Natural killer cell (primary cell): ENCODE measurements around the gene SLC26A9. TPM values are rescaled to one million over a fixed set of nuclear protein-coding genes. Genes with fewer than 3 reads are reported as not detected.
"Not testable (repeated sequence)": the region's sequence is repeated elsewhere in the genome, so short reads cannot be mapped to it uniquely, and the experiment has no call there.

Experiments used
- ATAC-seq, 3 donors: fragments of 150-1000 bp in 2 of 3; fragments of 200-7000 bp in 1 of 3; cut with Tn5 transposase; 1 replicate in 1 of 3; 2 replicates in 2 of 3; pipeline ENCODE4 v1.10.0; 2021; ENCODE audit warnings: mild to moderate bottlenecking in 2 of 3, moderate library complexity in 2 of 3
- DNase-seq, 2 donors: peaks; one replicate each; pipeline versions ENCODE4 v3.0.0 to v3.0.0-alpha.2; 2013 to 2021; ENCODE audit warnings: mixed read lengths in 1 of 2
- H3K27ac ChIP-seq: one replicate; pipeline ENCODE4 v1.5.1; 2013; ENCODE audit warnings: mild to moderate bottlenecking, low read length
- H3K27me3 ChIP-seq: one replicate; pipeline ENCODE4 v1.6.1; 2013; ENCODE audit warnings: low read length; ENCODE audit not compliant: control insufficient read depth, insufficient read depth
- H3K36me3 ChIP-seq: one replicate; pipeline ENCODE4 v1.6.1; 2013; ENCODE audit warnings: low read length; ENCODE audit not compliant: control insufficient read depth, insufficient read depth
- H3K4me1 ChIP-seq: one replicate; pipeline ENCODE4 v1.6.1; 2013; ENCODE audit warnings: low read length; ENCODE audit not compliant: control insufficient read depth, insufficient read depth
- H3K4me3 ChIP-seq: one replicate; pipeline ENCODE4 v1.5.1; 2013; ENCODE audit warnings: low read length
- H3K9me3 ChIP-seq: one replicate; pipeline ENCODE4 v1.6.1; 2013; ENCODE audit warnings: low read length; ENCODE audit not compliant: control insufficient read depth, insufficient read depth
- H3K27ac Mint-ChIP-seq, 2 donors: one replicate each; pipeline ENCODE4 v1.8.0; 2022; ENCODE audit warnings: mild to moderate bottlenecking in 2 of 2, mixed read lengths in 2 of 2, moderate library complexity in 1 of 2
- H3K27me3 Mint-ChIP-seq, 2 donors: one replicate each; pipeline ENCODE4 v1.8.0; 2022; ENCODE audit warnings: low read depth in 2 of 2, mixed read lengths in 2 of 2
- H3K36me3 Mint-ChIP-seq: one replicate; pipeline ENCODE4 v1.8.0; 2022; ENCODE audit warnings: mixed read lengths
- H3K4me1 Mint-ChIP-seq, 2 donors: one replicate each; pipeline ENCODE4 v1.8.0; 2022; ENCODE audit warnings: mixed read lengths in 2 of 2
- H3K4me3 Mint-ChIP-seq: one replicate; pipeline ENCODE4 v1.8.0; 2022; ENCODE audit warnings: mild to moderate bottlenecking, moderate library complexity, mixed read lengths
- H3K9me3 Mint-ChIP-seq, 2 donors: one replicate each; pipeline ENCODE4 v1.8.0; 2022; ENCODE audit warnings: mixed read lengths in 2 of 2
- WGBS: methylation state at CpG from one replicate; pipeline ENCODE4 v1.1.7; 2013; ENCODE audit warnings: missing lambda C conversion rate; ENCODE audit not compliant: insufficient coverage; 5-methylcytosine and 5-hydroxymethylcytosine counted together
- intact Hi-C: fragments of 100-400 bp; cut with micrococcal nuclease; formaldehyde crosslinking; loops from one replicate; pipeline ENCODE4 v1.14.2; 2022
- total RNA-seq, 4 donors: library from RNA; stranded (reverse); fragments of 120-200 nt in 1 of 4; gene quantifications; one replicate each; pipeline versions ENCODE4 v1.2.3 to v1.2.4, GENCODE V29; 2013 to 2022
- TF ChIP-seq, protein P1 (sequence below): fragments of 200-600 bp; IDR thresholded peaks from one replicate; pipeline ENCODE4 v1.8.0; 2022; ENCODE audit warnings: antibody characterized with exemption

SLC26A9 gene
- total RNA-seq, 3 donors from 2014 or later (not counting 1 experiment from before 2014, with no cell fraction given): not detected

DNA sequence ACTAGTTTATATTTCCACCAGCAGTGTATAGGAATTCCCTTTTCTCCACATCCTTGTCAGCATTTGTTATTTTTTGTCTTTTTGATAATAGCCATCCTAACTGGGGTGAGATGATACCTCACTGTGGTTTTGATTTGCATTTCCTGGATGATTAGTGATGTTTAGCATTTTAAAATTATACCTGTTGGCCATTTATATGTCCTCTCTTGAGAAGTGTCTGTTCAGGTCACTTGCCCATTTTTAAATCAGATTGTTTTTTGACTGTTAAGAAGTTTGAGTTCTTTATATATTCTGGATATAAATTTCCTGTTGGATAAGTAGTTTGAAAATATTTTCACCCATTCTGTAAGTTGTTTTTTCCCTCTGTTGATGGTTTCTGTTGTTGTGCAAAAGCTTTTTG is 62.3 kb downstream of the SLC26A9 start:
- H3K4me1 Mint-ChIP-seq: peaks cover 4 to 6% of the 10 kb centered on the region in 2 donors
- H3K9me3 Mint-ChIP-seq: peaks cover 7 to 9% of the 10 kb centered on the region in 2 donors
- no peak for ATAC-seq
- Histone ChIP-seq H3K9me3 (peaks cover 9% of the 10 kb centered on the region), H3K4me1 (no peaks in the 10 kb centered on the region), H3K27ac (no peak overlapping the region), H3K4me3 (no peak overlapping the region), H3K27me3 (peaks cover 6% of the 10 kb centered on the region), H3K36me3 (no peaks in the 10 kb centered on the region)
- TF ChIP-seq, protein P1, sequence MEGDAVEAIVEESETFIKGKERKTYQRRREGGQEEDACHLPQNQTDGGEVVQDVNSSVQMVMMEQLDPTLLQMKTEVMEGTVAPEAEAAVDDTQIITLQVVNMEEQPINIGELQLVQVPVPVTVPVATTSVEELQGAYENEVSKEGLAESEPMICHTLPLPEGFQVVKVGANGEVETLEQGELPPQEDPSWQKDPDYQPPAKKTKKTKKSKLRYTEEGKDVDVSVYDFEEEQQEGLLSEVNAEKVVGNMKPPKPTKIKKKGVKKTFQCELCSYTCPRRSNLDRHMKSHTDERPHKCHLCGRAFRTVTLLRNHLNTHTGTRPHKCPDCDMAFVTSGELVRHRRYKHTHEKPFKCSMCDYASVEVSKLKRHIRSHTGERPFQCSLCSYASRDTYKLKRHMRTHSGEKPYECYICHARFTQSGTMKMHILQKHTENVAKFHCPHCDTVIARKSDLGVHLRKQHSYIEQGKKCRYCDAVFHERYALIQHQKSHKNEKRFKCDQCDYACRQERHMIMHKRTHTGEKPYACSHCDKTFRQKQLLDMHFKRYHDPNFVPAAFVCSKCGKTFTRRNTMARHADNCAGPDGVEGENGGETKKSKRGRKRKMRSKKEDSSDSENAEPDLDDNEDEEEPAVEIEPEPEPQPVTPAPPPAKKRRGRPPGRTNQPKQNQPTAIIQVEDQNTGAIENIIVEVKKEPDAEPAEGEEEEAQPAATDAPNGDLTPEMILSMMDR: no peak
- peaks cover 0 to 25% of the 10 kb centered on the region in 2 donors for H3K27me3 Mint-ChIP-seq
- no peak for DNase-seq
- H3K27ac Mint-ChIP-seq: no peak overlapping the region
- peaks cover 17% of the 10 kb centered on the region for H3K36me3 Mint-ChIP-seq
- intact Hi-C loops: no loop called here
- no peak overlapping the region for H3K4me3 Mint-ChIP-seq

DNA sequence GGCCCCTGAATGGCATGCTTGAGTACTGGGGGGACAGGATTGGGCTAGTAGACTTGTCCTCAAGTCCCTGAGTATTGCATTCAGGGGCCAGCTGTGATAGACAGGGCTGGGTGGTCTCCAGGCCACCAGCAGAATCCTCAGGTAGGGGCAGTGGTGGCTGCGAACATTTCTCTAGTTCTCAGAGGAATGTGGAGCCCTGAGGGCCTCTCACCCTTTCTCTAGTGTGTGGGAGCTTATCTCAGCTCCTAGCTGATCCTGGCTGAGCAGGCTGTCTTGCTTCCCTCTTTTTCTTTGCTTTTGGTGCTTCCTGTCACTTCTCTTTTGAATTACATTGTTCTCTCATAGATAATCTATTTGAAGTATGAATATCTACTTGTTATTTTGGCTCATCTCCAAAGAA is 63.3 kb downstream of the SLC26A9 start:
- H3K9me3 Mint-ChIP-seq: peaks cover 7 to 9% of the 10 kb centered on the region in 2 donors
- 100% methylated on average over 1 of the region's 1 CpG for WGBS
- H3K27me3 Mint-ChIP-seq: peaks cover 0 to 25% of the 10 kb centered on the region in 2 donors
- intact Hi-C loops: no loop called here
- no peak for DNase-seq
- TF ChIP-seq, protein P1: no peak
- no peak overlapping the region for H3K27ac Mint-ChIP-seq
- H3K36me3 ChIP-seq: no peaks in the 10 kb centered on the region
- H3K4me1 Mint-ChIP-seq: peaks cover 4 to 6% of the 10 kb centered on the region in 2 donors
- H3K4me3 ChIP-seq: no peak overlapping the region
- H3K4me1 ChIP-seq: no peaks in the 10 kb centered on the region
- H3K9me3 ChIP-seq: peaks cover 9% of the 10 kb centered on the region
- H3K36me3 Mint-ChIP-seq: peaks cover 17% of the 10 kb centered on the region
- peaks cover 6% of the 10 kb centered on the region for H3K27me3 ChIP-seq
- H3K4me3 Mint-ChIP-seq: no peak overlapping the region
- no peak overlapping the region for H3K27ac ChIP-seq
- ATAC-seq: no peak

DNA sequence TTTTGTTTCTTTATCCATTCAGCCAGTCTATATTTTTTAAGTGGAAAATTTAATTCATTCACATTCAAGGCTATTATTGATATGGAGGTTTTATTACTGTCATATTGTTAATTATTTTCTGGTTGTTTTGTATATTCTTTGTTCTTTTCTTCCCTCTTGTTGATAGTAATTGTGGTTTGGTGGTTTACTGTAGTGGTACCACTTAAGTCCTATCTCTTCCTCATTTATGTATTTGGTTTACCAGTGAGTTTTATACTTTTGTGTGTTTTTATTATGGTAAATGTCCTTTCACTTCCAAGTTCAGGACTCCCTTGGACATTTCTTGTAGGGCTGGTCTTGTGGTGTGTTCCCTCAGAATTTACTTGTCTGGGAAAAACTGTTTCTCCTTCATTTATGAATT is 65.2 kb downstream of the SLC26A9 start:
- H3K4me1 Mint-ChIP-seq: peaks cover 4 to 6% of the 10 kb centered on the region in 2 donors
- H3K4me3 ChIP-seq: no peak overlapping the region
- H3K4me1 ChIP-seq: no peaks in the 10 kb centered on the region
- TF ChIP-seq, protein P1: no peak
- peaks cover 17% of the 10 kb centered on the region for H3K36me3 Mint-ChIP-seq
- H3K36me3 ChIP-seq: no peaks in the 10 kb centered on the region
- H3K27ac Mint-ChIP-seq: no peak overlapping the region
- peaks cover 6% of the 10 kb centered on the region for H3K27me3 ChIP-seq
- peaks cover 0 to 23% of the 10 kb centered on the region in 2 donors for H3K27me3 Mint-ChIP-seq
- H3K27ac ChIP-seq: no peak overlapping the region
- no peak for ATAC-seq
- DNase-seq: no peak
- H3K4me3 Mint-ChIP-seq: no peak overlapping the region
- H3K9me3 ChIP-seq: peaks cover 9% of the 10 kb centered on the region
- intact Hi-C loops: no loop called here
- H3K9me3 Mint-ChIP-seq: peaks cover 7 to 9% of the 10 kb centered on the region in 2 donors

DNA sequence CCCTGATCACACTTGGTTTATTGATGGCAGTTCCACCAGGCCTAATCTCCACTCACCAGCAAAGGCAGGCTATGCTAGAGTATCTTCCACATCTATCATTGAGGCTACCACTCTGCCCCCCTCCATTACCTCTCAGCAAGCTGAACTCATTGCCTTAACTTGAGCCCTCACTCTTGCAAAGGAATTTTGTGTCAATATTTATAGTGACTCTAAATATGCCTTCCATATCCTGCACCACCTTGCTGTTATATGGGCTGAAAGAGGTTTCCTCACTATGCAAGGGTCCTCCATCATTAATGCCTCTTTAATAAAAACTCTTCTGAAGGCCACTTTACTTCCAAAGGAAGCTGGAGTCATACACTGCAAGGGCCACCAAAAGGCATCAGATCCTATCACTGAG is 70.1 kb downstream of the SLC26A9 start:
- H3K36me3 Mint-ChIP-seq, H3K27me3 ChIP-seq, H3K27ac ChIP-seq, intact Hi-C loops, H3K9me3 Mint-ChIP-seq, H3K4me3 ChIP-seq, H3K4me1 Mint-ChIP-seq, H3K27me3 Mint-ChIP-seq, H3K27ac Mint-ChIP-seq, H3K4me3 Mint-ChIP-seq, DNase-seq, H3K36me3 ChIP-seq, H3K4me1 ChIP-seq, ATAC-seq, H3K9me3 ChIP-seq: not testable (repeated sequence)
